HepG2 (cell line): ENCODE data around the gene TEC. TPM values are rescaled to one million over a fixed set of nuclear protein-coding genes. Genes with fewer than 3 reads are reported as not detected.

ENCODE experiments used
- DMAP1 ChIP-seq: IDR thresholded peaks from 2 replicates; pipeline ENCODE4 v1.6.1; 2016
- PLRG1 ChIP-seq: fragments of 450-650 bp; conservative IDR thresholded peaks from 2 replicates; pipeline ENCODE4 v1.6.1; 2016
- RORA ChIP-seq: sonication (generic); formaldehyde crosslinking; IDR thresholded peaks from 2 replicates; pipeline ENCODE4 v1.5.0; 2020; ENCODE audit warnings: mild to moderate bottlenecking, missing genetic modification reagents, moderate library complexity
- ZBTB21 ChIP-seq: sonication (generic); formaldehyde crosslinking; IDR thresholded peaks from 2 replicates; pipeline ENCODE4 v1.4.0; 2020; ENCODE audit warnings: missing genetic modification reagents
- ZBTB38 ChIP-seq: sonication (generic); formaldehyde crosslinking; IDR thresholded peaks from 2 replicates; pipeline ENCODE4 v1.5.1; 2020; ENCODE audit warnings: mild to moderate bottlenecking, missing genetic modification reagents
- ZNF253 ChIP-seq: sonication (generic); formaldehyde crosslinking; IDR thresholded peaks from 2 replicates; pipeline ENCODE4 v1.8.0; 2022; ENCODE audit warnings: mild to moderate bottlenecking, missing genetic modification reagents, borderline replicate concordance
- ZSCAN25 ChIP-seq: sonication (generic); formaldehyde crosslinking; IDR thresholded peaks from 2 replicates; pipeline ENCODE4 v1.8.0; 2022; ENCODE audit warnings: mild to moderate bottlenecking, missing genetic modification reagents
- polyA plus RNA-seq, 8 experiments: library from polyadenylated mRNA; depleted of rRNA in 3 of 8; stranded (reverse) in 7 of 8; unstranded in 1 of 8; fragments of >200 nt; fragmentation: Illumina TruSeq in 4 of 8; extraction: Trizol in 4 of 8; gene quantifications; 2 replicates each; pipeline versions ENCODE4 v1.2.1 to v1.2.3, GENCODE V29; 2011 to 2016; ENCODE audit warnings: low read depth in 4 of 8, missing spikeins in 1 of 8, mixed read lengths in 1 of 8; ENCODE audit not compliant: insufficient read depth in 1 of 8
- total RNA-seq, 5 experiments: library from RNA; depleted of rRNA; stranded (reverse); fragments of >200 nt; fragmentation: Illumina TruSeq; extraction: Trizol; gene quantifications; 2 replicates each; pipeline ENCODE4 v1.2.3, GENCODE V29; 2016; ENCODE audit warnings: low read depth in 1 of 5
- TF ChIP-seq, protein P1 (sequence below): IDR thresholded peaks from 2 replicates; pipeline ENCODE4 v1.6.1; 2016; ENCODE audit warnings: low read depth, control low read depth
- TF ChIP-seq, protein P2 (sequence below): sonication (generic); formaldehyde crosslinking; IDR thresholded peaks from 2 replicates; pipeline ENCODE4 v1.4.0; 2020; ENCODE audit warnings: missing genetic modification reagents, borderline replicate concordance
- TF ChIP-seq, protein P3 (sequence below): sonication (generic); formaldehyde crosslinking; IDR thresholded peaks from 2 replicates; pipeline ENCODE4 v1.5.0; 2020; ENCODE audit warnings: mild to moderate bottlenecking, missing genetic modification reagents
- TF ChIP-seq, protein P4 (sequence below): sonication (generic); formaldehyde crosslinking; IDR thresholded peaks from 2 replicates; pipeline ENCODE4 v1.4.0; 2020; ENCODE audit warnings: mild to moderate bottlenecking, missing genetic modification reagents
- TF ChIP-seq, protein P5 (sequence below): IDR thresholded peaks from 2 replicates; pipeline ENCODE4 v1.6.1; 2016; ENCODE audit warnings: missing biosample characterization, missing genetic modification reagents, low read depth
- TF ChIP-seq, protein P6 (sequence below): sonication (generic); formaldehyde crosslinking; IDR thresholded peaks from 2 replicates; pipeline ENCODE4 v1.4.0; 2020; ENCODE audit warnings: missing genetic modification reagents, borderline replicate concordance
- TF ChIP-seq, protein P7 (sequence below): sonication (generic); formaldehyde crosslinking; IDR thresholded peaks from 2 replicates; pipeline ENCODE4 v1.8.1; 2022; ENCODE audit warnings: low read depth, mild to moderate bottlenecking, missing genetic modification reagents

The TEC gene
- total and polyA plus RNA-seq, 2 of the 13 experiments (the other 11 are each of a cell fraction or from before 2014, with no cell fraction given), result 0.05 to 0.20 TPM

DNA sequence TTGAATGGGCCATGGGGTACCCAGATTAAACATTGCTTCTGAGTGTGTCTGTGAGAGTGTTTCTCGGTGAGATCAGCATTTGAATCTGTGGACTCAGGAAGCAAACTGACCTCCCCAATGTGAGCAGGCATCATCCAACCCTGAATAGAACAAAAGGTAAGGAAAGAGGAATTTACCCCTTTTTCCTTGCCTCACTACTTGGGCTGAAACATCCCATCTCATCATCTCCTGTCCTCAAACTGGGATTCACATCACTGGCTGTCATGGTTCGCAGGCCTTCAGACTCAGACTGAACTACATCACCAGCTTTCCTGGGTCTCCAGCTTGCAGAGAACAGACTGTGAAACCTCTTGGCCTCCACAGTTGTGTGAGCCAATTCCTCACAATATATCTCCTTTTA lies 47.1 kb downstream of the TEC start (continued):
- TF ChIP-seq, protein P1, sequence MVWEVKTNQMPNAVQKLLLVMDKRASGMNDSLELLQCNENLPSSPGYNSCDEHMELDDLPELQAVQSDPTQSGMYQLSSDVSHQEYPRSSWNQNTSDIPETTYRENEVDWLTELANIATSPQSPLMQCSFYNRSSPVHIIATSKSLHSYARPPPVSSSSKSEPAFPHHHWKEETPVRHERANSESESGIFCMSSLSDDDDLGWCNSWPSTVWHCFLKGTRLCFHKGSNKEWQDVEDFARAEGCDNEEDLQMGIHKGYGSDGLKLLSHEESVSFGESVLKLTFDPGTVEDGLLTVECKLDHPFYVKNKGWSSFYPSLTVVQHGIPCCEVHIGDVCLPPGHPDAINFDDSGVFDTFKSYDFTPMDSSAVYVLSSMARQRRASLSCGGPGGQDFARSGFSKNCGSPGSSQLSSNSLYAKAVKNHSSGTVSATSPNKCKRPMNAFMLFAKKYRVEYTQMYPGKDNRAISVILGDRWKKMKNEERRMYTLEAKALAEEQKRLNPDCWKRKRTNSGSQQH (CRISPR knock-in tag), result no peak
- no peak for TF ChIP-seq PLRG1
- no peak for TF ChIP-seq ZSCAN25 (CRISPR knock-in tag)
- no peak for TF ChIP-seq ZBTB38 (CRISPR knock-in tag)
- TF ChIP-seq, protein P2, sequence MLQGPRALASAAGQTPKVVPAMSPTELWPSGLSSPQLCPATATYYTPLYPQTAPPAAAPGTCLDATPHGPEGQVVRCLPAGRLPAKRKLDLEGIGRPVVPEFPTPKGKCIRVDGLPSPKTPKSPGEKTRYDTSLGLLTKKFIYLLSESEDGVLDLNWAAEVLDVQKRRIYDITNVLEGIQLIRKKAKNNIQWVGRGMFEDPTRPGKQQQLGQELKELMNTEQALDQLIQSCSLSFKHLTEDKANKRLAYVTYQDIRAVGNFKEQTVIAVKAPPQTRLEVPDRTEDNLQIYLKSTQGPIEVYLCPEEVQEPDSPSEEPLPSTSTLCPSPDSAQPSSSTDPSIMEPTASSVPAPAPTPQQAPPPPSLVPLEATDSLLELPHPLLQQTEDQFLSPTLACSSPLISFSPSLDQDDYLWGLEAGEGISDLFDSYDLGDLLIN (CRISPR knock-in tag), result no peak
- TF ChIP-seq RORA (CRISPR knock-in tag), result no peak
- TF ChIP-seq, protein P3, sequence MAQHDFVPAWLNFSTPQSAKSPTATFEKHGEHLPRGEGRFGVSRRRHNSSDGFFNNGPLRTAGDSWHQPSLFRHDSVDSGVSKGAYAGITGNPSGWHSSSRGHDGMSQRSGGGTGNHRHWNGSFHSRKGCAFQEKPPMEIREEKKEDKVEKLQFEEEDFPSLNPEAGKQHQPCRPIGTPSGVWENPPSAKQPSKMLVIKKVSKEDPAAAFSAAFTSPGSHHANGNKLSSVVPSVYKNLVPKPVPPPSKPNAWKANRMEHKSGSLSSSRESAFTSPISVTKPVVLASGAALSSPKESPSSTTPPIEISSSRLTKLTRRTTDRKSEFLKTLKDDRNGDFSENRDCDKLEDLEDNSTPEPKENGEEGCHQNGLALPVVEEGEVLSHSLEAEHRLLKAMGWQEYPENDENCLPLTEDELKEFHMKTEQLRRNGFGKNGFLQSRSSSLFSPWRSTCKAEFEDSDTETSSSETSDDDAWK (CRISPR knock-in tag), result no peak
- TF ChIP-seq, protein P4, sequence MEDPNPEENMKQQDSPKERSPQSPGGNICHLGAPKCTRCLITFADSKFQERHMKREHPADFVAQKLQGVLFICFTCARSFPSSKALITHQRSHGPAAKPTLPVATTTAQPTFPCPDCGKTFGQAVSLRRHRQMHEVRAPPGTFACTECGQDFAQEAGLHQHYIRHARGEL (CRISPR knock-in tag), result no peak
- TF ChIP-seq ZNF253 (CRISPR knock-in tag), result no peak
- TF ChIP-seq, protein P5, sequence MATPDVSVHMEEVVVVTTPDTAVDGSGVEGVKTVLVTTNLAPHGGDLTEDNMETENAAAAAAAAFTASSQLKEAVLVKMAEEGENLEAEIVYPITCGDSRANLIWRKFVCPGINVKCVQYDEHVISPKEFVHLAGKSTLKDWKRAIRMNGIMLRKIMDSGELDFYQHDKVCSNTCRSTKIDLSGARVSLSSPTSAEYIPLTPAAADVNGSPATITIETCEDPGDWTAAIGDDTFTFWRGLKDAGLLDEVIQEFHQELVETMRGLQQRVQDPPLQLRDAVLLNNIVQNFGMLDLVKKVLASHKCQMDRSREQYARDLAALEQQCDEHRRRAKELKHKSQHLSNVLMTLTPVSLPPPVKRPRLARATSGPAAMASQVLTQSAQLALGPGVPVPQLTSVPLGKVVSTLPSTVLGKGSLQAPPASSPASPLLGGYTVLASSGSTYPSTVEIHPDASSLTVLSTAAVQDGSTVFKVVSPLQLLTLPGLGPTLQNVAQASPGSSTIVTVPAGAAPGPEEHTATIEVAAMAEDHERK (CRISPR knock-in tag), result no peak
- TF ChIP-seq, protein P6, sequence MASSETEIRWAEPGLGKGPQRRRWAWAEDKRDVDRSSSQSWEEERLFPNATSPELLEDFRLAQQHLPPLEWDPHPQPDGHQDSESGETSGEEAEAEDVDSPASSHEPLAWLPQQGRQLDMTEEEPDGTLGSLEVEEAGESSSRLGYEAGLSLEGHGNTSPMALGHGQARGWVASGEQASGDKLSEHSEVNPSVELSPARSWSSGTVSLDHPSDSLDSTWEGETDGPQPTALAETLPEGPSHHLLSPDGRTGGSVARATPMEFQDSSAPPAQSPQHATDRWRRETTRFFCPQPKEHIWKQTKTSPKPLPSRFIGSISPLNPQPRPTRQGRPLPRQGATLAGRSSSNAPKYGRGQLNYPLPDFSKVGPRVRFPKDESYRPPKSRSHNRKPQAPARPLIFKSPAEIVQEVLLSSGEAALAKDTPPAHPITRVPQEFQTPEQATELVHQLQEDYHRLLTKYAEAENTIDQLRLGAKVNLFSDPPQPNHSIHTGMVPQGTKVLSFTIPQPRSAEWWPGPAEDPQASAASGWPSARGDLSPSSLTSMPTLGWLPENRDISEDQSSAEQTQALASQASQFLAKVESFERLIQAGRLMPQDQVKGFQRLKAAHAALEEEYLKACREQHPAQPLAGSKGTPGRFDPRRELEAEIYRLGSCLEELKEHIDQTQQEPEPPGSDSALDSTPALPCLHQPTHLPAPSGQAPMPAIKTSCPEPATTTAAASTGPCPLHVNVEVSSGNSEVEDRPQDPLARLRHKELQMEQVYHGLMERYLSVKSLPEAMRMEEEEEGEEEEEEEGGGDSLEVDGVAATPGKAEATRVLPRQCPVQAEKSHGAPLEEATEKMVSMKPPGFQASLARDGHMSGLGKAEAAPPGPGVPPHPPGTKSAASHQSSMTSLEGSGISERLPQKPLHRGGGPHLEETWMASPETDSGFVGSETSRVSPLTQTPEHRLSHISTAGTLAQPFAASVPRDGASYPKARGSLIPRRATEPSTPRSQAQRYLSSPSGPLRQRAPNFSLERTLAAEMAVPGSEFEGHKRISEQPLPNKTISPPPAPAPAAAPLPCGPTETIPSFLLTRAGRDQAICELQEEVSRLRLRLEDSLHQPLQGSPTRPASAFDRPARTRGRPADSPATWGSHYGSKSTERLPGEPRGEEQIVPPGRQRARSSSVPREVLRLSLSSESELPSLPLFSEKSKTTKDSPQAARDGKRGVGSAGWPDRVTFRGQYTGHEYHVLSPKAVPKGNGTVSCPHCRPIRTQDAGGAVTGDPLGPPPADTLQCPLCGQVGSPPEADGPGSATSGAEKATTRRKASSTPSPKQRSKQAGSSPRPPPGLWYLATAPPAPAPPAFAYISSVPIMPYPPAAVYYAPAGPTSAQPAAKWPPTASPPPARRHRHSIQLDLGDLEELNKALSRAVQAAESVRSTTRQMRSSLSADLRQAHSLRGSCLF (CRISPR knock-in tag), result no peak
- no peak for TF ChIP-seq ZBTB21
- TF ChIP-seq, protein P7, sequence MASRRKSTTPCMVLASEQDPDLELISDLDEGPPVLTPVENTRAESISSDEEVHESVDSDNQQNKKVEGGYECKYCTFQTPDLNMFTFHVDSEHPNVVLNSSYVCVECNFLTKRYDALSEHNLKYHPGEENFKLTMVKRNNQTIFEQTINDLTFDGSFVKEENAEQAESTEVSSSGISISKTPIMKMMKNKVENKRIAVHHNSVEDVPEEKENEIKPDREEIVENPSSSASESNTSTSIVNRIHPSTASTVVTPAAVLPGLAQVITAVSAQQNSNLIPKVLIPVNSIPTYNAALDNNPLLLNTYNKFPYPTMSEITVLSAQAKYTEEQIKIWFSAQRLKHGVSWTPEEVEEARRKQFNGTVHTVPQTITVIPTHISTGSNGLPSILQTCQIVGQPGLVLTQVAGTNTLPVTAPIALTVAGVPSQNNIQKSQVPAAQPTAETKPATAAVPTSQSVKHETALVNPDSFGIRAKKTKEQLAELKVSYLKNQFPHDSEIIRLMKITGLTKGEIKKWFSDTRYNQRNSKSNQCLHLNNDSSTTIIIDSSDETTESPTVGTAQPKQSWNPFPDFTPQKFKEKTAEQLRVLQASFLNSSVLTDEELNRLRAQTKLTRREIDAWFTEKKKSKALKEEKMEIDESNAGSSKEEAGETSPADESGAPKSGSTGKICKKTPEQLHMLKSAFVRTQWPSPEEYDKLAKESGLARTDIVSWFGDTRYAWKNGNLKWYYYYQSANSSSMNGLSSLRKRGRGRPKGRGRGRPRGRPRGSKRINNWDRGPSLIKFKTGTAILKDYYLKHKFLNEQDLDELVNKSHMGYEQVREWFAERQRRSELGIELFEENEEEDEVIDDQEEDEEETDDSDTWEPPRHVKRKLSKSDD (CRISPR knock-in tag), result no peak
- TF ChIP-seq DMAP1 (CRISPR knock-in tag), result no peak
